HEK293T (cell line): ENCODE results near the gene SERPINE1.

Experiments used
- FOXM1 ChIP-seq: fragments of 450-650 bp; IDR thresholded peaks from 2 replicates; pipeline ENCODE4 v1.6.1; 2017; ENCODE audit warnings: mild to moderate bottlenecking, borderline replicate concordance
- NFRKB ChIP-seq: fragments of 450-650 bp; IDR thresholded peaks from 2 replicates; pipeline ENCODE4 v1.6.1; 2016; ENCODE audit warnings: mild to moderate bottlenecking, moderate library complexity
- SUZ12 ChIP-seq: fragments of 450-650 bp; IDR thresholded peaks from 2 replicates; pipeline ENCODE4 v1.6.1; 2016; ENCODE audit warnings: mild to moderate bottlenecking

DNA sequence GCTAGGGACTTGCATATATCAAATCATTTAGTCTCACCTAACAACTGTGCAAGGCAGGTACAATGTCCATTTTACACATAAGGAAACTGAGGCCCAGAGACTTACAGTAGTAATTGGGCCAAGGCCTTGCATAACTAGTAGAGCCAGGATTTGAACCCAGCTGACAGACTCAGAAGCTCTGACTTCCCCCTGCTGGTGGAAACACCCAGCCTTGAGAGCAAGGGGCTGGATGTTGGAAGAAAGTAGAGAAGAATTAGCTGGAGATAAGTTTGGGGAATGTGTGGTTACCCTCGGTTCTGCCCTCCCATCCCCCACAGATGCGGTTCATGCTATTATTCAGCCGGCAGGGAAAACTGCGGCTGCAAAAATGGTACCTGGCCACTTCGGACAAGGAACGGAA is 29.4 kb downstream of the SERPINE1 start:
- TF ChIP-seq NFRKB (no peak), SUZ12 (no peak), FOXM1 (no peak)
